SK-N-SH (cell line): ENCODE results near the gene LRTM2.

ENCODE experiments used
- CTCF ChIP-seq: fragments of 200-600 bp; sonication (generic); IDR thresholded peaks from 2 replicates; pipeline ENCODE4 v1.6.1; 2017; ENCODE audit warnings: antibody characterized with exemption, mild to moderate bottlenecking, moderate library complexity
- EP300 ChIP-seq, 2 experiments: IDR thresholded peaks; 2 replicates each; pipeline versions ENCODE4 v1.4.0 to v1.6.1; 2012; ENCODE audit warnings: borderline replicate concordance in 1 of 2, low read depth in 1 of 2, low read length in 1 of 2
- POLR2AphosphoS5 ChIP-seq: IDR thresholded peaks from 2 replicates; pipeline ENCODE4 v1.6.1; 2012; ENCODE audit warnings: low read depth, low read length
- RAD21 ChIP-seq: IDR thresholded peaks from 2 replicates; pipeline ENCODE4 v1.6.1; 2012; ENCODE audit warnings: mild to moderate bottlenecking, low read length
- SMC3 ChIP-seq: IDR thresholded peaks from 2 replicates; pipeline ENCODE4 v1.6.1; 2012; ENCODE audit warnings: low read depth, low read length, improper control_type of control experiment
- TEAD4 ChIP-seq: IDR thresholded peaks from 2 replicates; pipeline ENCODE4 v1.4.0; 2012; ENCODE audit warnings: mild to moderate bottlenecking, borderline replicate concordance; ENCODE audit not compliant: insufficient read depth
- YY1 ChIP-seq: IDR thresholded peaks from 2 replicates; pipeline ENCODE4 v1.4.0; 2012; ENCODE audit warnings: low read depth, mild to moderate bottlenecking

GRCh38 chr12:1801303-1801975, 18.9 kb upstream of the LRTM2 start:
- TF ChIP-seq TEAD4 (no peak), CTCF (no peak), EP300 (IDR thresholded peaks at IDR 0.05; ENCODE audit: borderline replicate concordance in 1 of 2, low read depth in 1 of 2, low read length in 1 of 2) (no peak), YY1 (no peak), SMC3 (no peak), RAD21 (no peak), POLR2AphosphoS5 (no peak)
